GM12878 (cell line): Measurements from ENCODE around the gene PSG1.

Experiments
- CHD1 ChIP-seq: IDR thresholded peaks from 2 replicates; pipeline ENCODE4 v1.6.1; 2012; ENCODE audit warnings: low read depth, low read length, improper control_type of control experiment
- MTA3 ChIP-seq: IDR thresholded peaks from 2 replicates; pipeline ENCODE4 v1.6.1; 2012; ENCODE audit warnings: low read length, inconsistent platforms, borderline replicate concordance
- POLR2A ChIP-seq: IDR thresholded peaks from 2 replicates; pipeline ENCODE4 v1.6.1; 2011; ENCODE audit warnings: low read depth, mild to moderate bottlenecking, low read length
- RB1 ChIP-seq: fragments of 450-650 bp; formaldehyde crosslinking; IDR thresholded peaks from 2 replicates; pipeline ENCODE4 v1.6.1; 2017; ENCODE audit warnings: mild to moderate bottlenecking, borderline replicate concordance
- YY1 ChIP-seq: IDR thresholded peaks from 2 replicates; pipeline ENCODE4 v1.6.1; 2011; ENCODE audit warnings: low read depth, mild to moderate bottlenecking, low read length
- TF ChIP-seq, protein P1 (sequence below): fragments of 450-650 bp; IDR thresholded peaks from 2 replicates; pipeline ENCODE4 v1.6.1; 2017; ENCODE audit warnings: mild to moderate bottlenecking
- TF ChIP-seq, protein P2 (sequence below): fragments of 450-650 bp; IDR thresholded peaks from 2 replicates; pipeline ENCODE4 v1.6.1; 2018; ENCODE audit warnings: mild to moderate bottlenecking, low read depth, moderate library complexity; ENCODE audit not compliant: partially characterized antibody
- TF ChIP-seq, protein P3 (sequence below): IDR thresholded peaks from 2 replicates; pipeline ENCODE4 v1.6.1; 2012; ENCODE audit warnings: mild to moderate bottlenecking, low read depth, low read length

DNA sequence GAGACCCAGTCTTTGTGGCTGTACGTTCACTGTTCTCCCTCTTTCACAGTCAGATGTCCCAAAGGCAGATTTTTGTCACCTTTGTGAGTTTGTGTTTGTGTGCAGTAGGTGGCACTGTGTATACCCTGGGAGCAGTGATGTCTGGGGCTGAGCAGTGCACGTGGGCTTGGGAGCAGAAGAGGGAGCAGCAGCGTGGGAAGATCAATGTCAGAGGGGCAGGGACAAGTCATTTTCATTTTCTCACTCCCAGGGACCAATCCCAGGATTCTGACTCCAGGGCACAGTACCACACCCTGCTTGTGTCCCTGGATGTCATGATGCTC lies 40.2 kb upstream of the PSG1 start:
- TF ChIP-seq MTA3: no peak
- TF ChIP-seq, protein P1, sequence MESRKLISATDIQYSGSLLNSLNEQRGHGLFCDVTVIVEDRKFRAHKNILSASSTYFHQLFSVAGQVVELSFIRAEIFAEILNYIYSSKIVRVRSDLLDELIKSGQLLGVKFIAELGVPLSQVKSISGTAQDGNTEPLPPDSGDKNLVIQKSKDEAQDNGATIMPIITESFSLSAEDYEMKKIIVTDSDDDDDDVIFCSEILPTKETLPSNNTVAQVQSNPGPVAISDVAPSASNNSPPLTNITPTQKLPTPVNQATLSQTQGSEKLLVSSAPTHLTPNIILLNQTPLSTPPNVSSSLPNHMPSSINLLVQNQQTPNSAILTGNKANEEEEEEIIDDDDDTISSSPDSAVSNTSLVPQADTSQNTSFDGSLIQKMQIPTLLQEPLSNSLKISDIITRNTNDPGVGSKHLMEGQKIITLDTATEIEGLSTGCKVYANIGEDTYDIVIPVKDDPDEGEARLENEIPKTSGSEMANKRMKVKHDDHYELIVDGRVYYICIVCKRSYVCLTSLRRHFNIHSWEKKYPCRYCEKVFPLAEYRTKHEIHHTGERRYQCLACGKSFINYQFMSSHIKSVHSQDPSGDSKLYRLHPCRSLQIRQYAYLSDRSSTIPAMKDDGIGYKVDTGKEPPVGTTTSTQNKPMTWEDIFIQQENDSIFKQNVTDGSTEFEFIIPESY: no peak
- TF ChIP-seq, protein P2, sequence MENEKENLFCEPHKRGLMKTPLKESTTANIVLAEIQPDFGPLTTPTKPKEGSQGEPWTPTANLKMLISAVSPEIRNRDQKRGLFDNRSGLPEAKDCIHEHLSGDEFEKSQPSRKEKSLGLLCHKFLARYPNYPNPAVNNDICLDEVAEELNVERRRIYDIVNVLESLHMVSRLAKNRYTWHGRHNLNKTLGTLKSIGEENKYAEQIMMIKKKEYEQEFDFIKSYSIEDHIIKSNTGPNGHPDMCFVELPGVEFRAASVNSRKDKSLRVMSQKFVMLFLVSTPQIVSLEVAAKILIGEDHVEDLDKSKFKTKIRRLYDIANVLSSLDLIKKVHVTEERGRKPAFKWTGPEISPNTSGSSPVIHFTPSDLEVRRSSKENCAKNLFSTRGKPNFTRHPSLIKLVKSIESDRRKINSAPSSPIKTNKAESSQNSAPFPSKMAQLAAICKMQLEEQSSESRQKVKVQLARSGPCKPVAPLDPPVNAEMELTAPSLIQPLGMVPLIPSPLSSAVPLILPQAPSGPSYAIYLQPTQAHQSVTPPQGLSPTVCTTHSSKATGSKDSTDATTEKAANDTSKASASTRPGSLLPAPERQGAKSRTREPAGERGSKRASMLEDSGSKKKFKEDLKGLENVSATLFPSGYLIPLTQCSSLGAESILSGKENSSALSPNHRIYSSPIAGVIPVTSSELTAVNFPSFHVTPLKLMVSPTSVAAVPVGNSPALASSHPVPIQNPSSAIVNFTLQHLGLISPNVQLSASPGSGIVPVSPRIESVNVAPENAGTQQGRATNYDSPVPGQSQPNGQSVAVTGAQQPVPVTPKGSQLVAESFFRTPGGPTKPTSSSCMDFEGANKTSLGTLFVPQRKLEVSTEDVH: no peak
- TF ChIP-seq POLR2A: no peak
- no peak for TF ChIP-seq RB1
- no peak for TF ChIP-seq YY1
- TF ChIP-seq CHD1: no peak
- TF ChIP-seq, protein P3, sequence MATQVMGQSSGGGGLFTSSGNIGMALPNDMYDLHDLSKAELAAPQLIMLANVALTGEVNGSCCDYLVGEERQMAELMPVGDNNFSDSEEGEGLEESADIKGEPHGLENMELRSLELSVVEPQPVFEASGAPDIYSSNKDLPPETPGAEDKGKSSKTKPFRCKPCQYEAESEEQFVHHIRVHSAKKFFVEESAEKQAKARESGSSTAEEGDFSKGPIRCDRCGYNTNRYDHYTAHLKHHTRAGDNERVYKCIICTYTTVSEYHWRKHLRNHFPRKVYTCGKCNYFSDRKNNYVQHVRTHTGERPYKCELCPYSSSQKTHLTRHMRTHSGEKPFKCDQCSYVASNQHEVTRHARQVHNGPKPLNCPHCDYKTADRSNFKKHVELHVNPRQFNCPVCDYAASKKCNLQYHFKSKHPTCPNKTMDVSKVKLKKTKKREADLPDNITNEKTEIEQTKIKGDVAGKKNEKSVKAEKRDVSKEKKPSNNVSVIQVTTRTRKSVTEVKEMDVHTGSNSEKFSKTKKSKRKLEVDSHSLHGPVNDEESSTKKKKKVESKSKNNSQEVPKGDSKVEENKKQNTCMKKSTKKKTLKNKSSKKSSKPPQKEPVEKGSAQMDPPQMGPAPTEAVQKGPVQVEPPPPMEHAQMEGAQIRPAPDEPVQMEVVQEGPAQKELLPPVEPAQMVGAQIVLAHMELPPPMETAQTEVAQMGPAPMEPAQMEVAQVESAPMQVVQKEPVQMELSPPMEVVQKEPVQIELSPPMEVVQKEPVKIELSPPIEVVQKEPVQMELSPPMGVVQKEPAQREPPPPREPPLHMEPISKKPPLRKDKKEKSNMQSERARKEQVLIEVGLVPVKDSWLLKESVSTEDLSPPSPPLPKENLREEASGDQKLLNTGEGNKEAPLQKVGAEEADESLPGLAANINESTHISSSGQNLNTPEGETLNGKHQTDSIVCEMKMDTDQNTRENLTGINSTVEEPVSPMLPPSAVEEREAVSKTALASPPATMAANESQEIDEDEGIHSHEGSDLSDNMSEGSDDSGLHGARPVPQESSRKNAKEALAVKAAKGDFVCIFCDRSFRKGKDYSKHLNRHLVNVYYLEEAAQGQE: no peak
